Astrocyte (in vitro differentiated cells and primary cell): ENCODE measurements around the gene TMEM89. TPM values are rescaled to one million over a fixed set of nuclear protein-coding genes. Genes with fewer than 3 reads are reported as not detected.
A peak's percentile ranks its signal among the peaks of the same experiment; 100 is the strongest.

Experiments used
- DNase-seq: peaks from one replicate; pipeline ENCODE4 v3.0.0-alpha.2; 2010; ENCODE audit warnings: low read depth
- FAIRE-seq: peaks from 2 replicates; lab custom pipeline; 2011; peaks lifted over from hg19 to GRCh38; lab: Jason Lieb, UNC
- H2AFZ ChIP-seq: 2 replicates; pipeline ENCODE4 v1.6.0; 2012; ENCODE audit warnings: low read depth, low read length, inconsistent platforms
- H3K27ac ChIP-seq: 2 replicates; pipeline ENCODE4 v1.5.1; 2011; ENCODE audit warnings: low read depth, low read length, inconsistent platforms
- H3K27me3 ChIP-seq: 2 replicates; pipeline ENCODE4 v1.6.0; 2011; ENCODE audit warnings: low read length, inconsistent platforms; ENCODE audit not compliant: insufficient read depth
- H3K36me3 ChIP-seq: 2 replicates; pipeline ENCODE4 v1.5.1; 2011; ENCODE audit warnings: low read length, inconsistent platforms; ENCODE audit not compliant: insufficient read depth
- H3K4me1 ChIP-seq: 2 replicates; pipeline ENCODE4 v1.5.1; 2011; ENCODE audit warnings: low read length, inconsistent platforms; ENCODE audit not compliant: insufficient read depth
- H3K4me2 ChIP-seq: 2 replicates; pipeline ENCODE4 v1.6.0; 2012; ENCODE audit warnings: low read length, inconsistent platforms
- H3K4me3 ChIP-seq: 2 replicates; pipeline ENCODE4 v1.5.1; 2011; ENCODE audit warnings: low read depth, mild to moderate bottlenecking, low read length, inconsistent platforms; ENCODE audit not compliant: insufficient read depth
- H3K79me2 ChIP-seq: 2 replicates; pipeline ENCODE4 v1.6.0; 2012; ENCODE audit warnings: mild to moderate bottlenecking, low read length, inconsistent platforms; ENCODE audit not compliant: insufficient read depth
- H3K9ac ChIP-seq: 2 replicates; pipeline ENCODE4 v1.6.0; 2012; ENCODE audit warnings: mild to moderate bottlenecking, low read length, inconsistent platforms
- H3K9me3 ChIP-seq: 2 replicates; pipeline ENCODE4 v1.5.1; 2012; ENCODE audit warnings: low read depth, mild to moderate bottlenecking, low read length, inconsistent platforms; ENCODE audit not compliant: insufficient read depth
- H4K20me1 ChIP-seq: 2 replicates; pipeline ENCODE4 v1.6.0; 2012; ENCODE audit warnings: low read length, inconsistent platforms; ENCODE audit not compliant: insufficient read depth
- H3K27ac Mint-ChIP-seq: one replicate; pipeline ENCODE4 v1.8.0; 2021; ENCODE audit warnings: mild to moderate bottlenecking, mixed read lengths; ENCODE audit not compliant: unreplicated experiment
- H3K27me3 Mint-ChIP-seq: one replicate; pipeline ENCODE4 v1.8.0; 2021; ENCODE audit warnings: low read depth, mixed read lengths; ENCODE audit not compliant: unreplicated experiment
- H3K36me3 Mint-ChIP-seq: one replicate; pipeline ENCODE4 v1.8.0; 2021; ENCODE audit warnings: low read depth, mixed read lengths; ENCODE audit not compliant: unreplicated experiment
- H3K4me1 Mint-ChIP-seq: one replicate; pipeline ENCODE4 v1.8.0; 2021; ENCODE audit warnings: low read depth, mixed read lengths; ENCODE audit not compliant: unreplicated experiment
- H3K4me3 Mint-ChIP-seq: one replicate; pipeline ENCODE4 v1.8.0; 2021; ENCODE audit warnings: mild to moderate bottlenecking, moderate library complexity, mixed read lengths; ENCODE audit not compliant: unreplicated experiment
- H3K9me3 Mint-ChIP-seq: one replicate; pipeline ENCODE4 v1.8.0; 2021; ENCODE audit warnings: mild to moderate bottlenecking, mixed read lengths; ENCODE audit not compliant: unreplicated experiment
- CTCF ChIP-seq: IDR thresholded peaks from 2 replicates; pipeline ENCODE4 v1.5.1; 2011; ENCODE audit warnings: low read depth, mild to moderate bottlenecking, inconsistent platforms, low read length, moderate library complexity; ENCODE audit not compliant: insufficient read depth
- EZH2 ChIP-seq: IDR thresholded peaks from 2 replicates; pipeline ENCODE4 v1.6.1; 2012; ENCODE audit warnings: mild to moderate bottlenecking, low read length, inconsistent platforms; ENCODE audit not compliant: insufficient read depth
- total RNA-seq: library from RNA; stranded (reverse); gene quantifications from 2 replicates; pipeline ENCODE4 v1.2.1, GENCODE V29; 2021

The TMEM89 gene
- total RNA-seq, 1 donor from 2014 or later = 0.36 TPM

- Histone ChIP-seq H2AFZ (no peak overlapping the region), H4K20me1 (no peaks in the 10 kb centered on the region), H3K36me3 (no peaks in the 10 kb centered on the region), H3K4me1 (no peaks in the 10 kb centered on the region), H3K9ac (no peak overlapping the region), H3K4me2 (no peak overlapping the region), H3K9me3 (peaks cover 10% of the 10 kb centered on the region), H3K4me3 (no peak overlapping the region), H3K27ac (no peak overlapping the region), H3K27me3 (no peaks in the 10 kb centered on the region), H3K79me2 (no peaks in the 10 kb centered on the region)
- no peaks in the 10 kb centered on the region for H3K4me1 Mint-ChIP-seq
- H3K36me3 Mint-ChIP-seq = peaks cover 20% of the 10 kb centered on the region
- no peaks in the 10 kb centered on the region for H3K27me3 Mint-ChIP-seq
- FAIRE-seq (no peak), DNase-seq (no peak)
- no peak overlapping the region for H3K27ac Mint-ChIP-seq
- peaks cover 11% of the 10 kb centered on the region for H3K9me3 Mint-ChIP-seq
- TF ChIP-seq CTCF = no peak
- TF ChIP-seq EZH2 = no peak
- no peak overlapping the region for H3K4me3 Mint-ChIP-seq
Measured at GRCh38 chr3:48619541-48620524, 1.7 kb downstream of the TMEM89 start.

- Mint-ChIP-seq H3K4me3 (no peak overlapping the region), H3K27ac (no peak overlapping the region), H3K4me1 (no peaks in the 10 kb centered on the region), H3K9me3 (peaks cover 11% of the 10 kb centered on the region), H3K36me3 (peaks cover 8% of the 10 kb centered on the region), H3K27me3 (no peaks in the 10 kb centered on the region)
- Histone ChIP-seq H3K9me3 (peaks cover 10% of the 10 kb centered on the region), H3K36me3 (no peaks in the 10 kb centered on the region), H3K4me3 (no peak overlapping the region), H4K20me1 (no peaks in the 10 kb centered on the region), H3K9ac (no peak overlapping the region), H2AFZ (no peak overlapping the region), H3K4me2 (no peak overlapping the region), H3K79me2 (no peaks in the 10 kb centered on the region), H3K27ac (no peak overlapping the region), H3K27me3 (no peaks in the 10 kb centered on the region), H3K4me1 (no peaks in the 10 kb centered on the region)
- FAIRE-seq (no peak), DNase-seq (no peak)
- TF ChIP-seq CTCF (no peak), EZH2 (no peak)
Measured at GRCh38 chr3:48617559-48617958, 4.0 kb downstream of the TMEM89 start.

- H3K36me3 Mint-ChIP-seq = no peaks in the 10 kb centered on the region
- peaks cover 5% of the 10 kb centered on the region for H3K79me2 ChIP-seq
- peak overlapping the region; percentile 50 for H2AFZ ChIP-seq
- H3K27me3 Mint-ChIP-seq = peaks cover 2% of the 10 kb centered on the region
- H3K4me1 Mint-ChIP-seq = no peaks in the 10 kb centered on the region
- peaks cover 10% of the 10 kb centered on the region for H3K9me3 ChIP-seq
- DNase-seq (no peak), FAIRE-seq (no peak)
- no peaks in the 10 kb centered on the region for H4K20me1 ChIP-seq
- peaks cover 11% of the 10 kb centered on the region for H3K9me3 Mint-ChIP-seq
- no peak overlapping the region for H3K4me3 Mint-ChIP-seq
- H3K4me3 ChIP-seq = no peak overlapping the region
- no peaks in the 10 kb centered on the region for H3K27me3 ChIP-seq
- no peak overlapping the region for H3K27ac Mint-ChIP-seq
- H3K4me1 ChIP-seq = no peaks in the 10 kb centered on the region
- H3K27ac ChIP-seq = no peak overlapping the region
- H3K9ac ChIP-seq = no peak overlapping the region
- no peaks in the 10 kb centered on the region for H3K36me3 ChIP-seq
- TF ChIP-seq EZH2 (no peak), CTCF (no peak)
- no peak overlapping the region for H3K4me2 ChIP-seq
Measured at GRCh38 chr3:48614044-48614443, 7.5 kb downstream of the TMEM89 start.
